NCI-H128 (cell line): Measurements from ENCODE around the gene ARHGAP15.
"Not testable (repeated sequence)": the region's sequence is repeated elsewhere in the genome, so short reads cannot be mapped to it uniquely, and the experiment has no call there.

Source experiments
- DNase-seq: peaks from one replicate; lab custom pipeline; 2025; ENCODE audit not compliant: unreplicated experiment; lab: John Stamatoyannopoulos, UW

ARHGAP15 gene

GRCh38 chr2:143522699-143523098 is 393.5 kb downstream of the ARHGAP15 start:
- no peak for DNase-seq

GRCh38 chr2:143524119-143524553 is 394.9 kb downstream of the ARHGAP15 start:
- DNase-seq, result no peak

- no peak for DNase-seq
Measured at GRCh38 chr2:143524559-143525401, 395.6 kb downstream of the ARHGAP15 start.

GRCh38 chr2:143525402-143525860 is 396.2 kb downstream of the ARHGAP15 start:
- DNase-seq, result no peak

- no peak for DNase-seq
Measured at GRCh38 chr2:143526498-143526897, 397.3 kb downstream of the ARHGAP15 start.

- DNase-seq, result no peak
Measured at GRCh38 chr2:143528021-143528420, 398.8 kb downstream of the ARHGAP15 start.

GRCh38 chr2:143529118-143529720 is 400.0 kb downstream of the ARHGAP15 start:
- no peak for DNase-seq

- no peak for DNase-seq
Measured at GRCh38 chr2:143530758-143531157, 401.5 kb downstream of the ARHGAP15 start.

- DNase-seq, result no peak
Measured at GRCh38 chr2:143532061-143532460, 402.8 kb downstream of the ARHGAP15 start.

- DNase-seq, result no peak
Measured at GRCh38 chr2:143533846-143534245, 404.6 kb downstream of the ARHGAP15 start.

- DNase-seq, result no peak
Measured at GRCh38 chr2:143535802-143536201, 406.6 kb downstream of the ARHGAP15 start.

- not testable (repeated sequence) for DNase-seq
Measured at GRCh38 chr2:143541899-143542298, 412.7 kb downstream of the ARHGAP15 start.

GRCh38 chr2:143545059-143545948 is 416.1 kb downstream of the ARHGAP15 start:
- no peak for DNase-seq

- no peak for DNase-seq
Measured at GRCh38 chr2:143545949-143546255, 416.7 kb downstream of the ARHGAP15 start.

- no peak for DNase-seq
Measured at GRCh38 chr2:143548032-143548431, 418.8 kb downstream of the ARHGAP15 start.

GRCh38 chr2:143550500-143550899 is 421.3 kb downstream of the ARHGAP15 start:
- DNase-seq, result no peak

GRCh38 chr2:143551971-143552650 is 422.9 kb downstream of the ARHGAP15 start:
- no peak for DNase-seq

GRCh38 chr2:143553261-143553660 is 424.0 kb downstream of the ARHGAP15 start:
- no peak for DNase-seq

- no peak for DNase-seq
Measured at GRCh38 chr2:143558665-143559064, 429.4 kb downstream of the ARHGAP15 start.

- DNase-seq, result no peak
Measured at GRCh38 chr2:143559147-143559546, 429.9 kb downstream of the ARHGAP15 start.

- no peak for DNase-seq
Measured at GRCh38 chr2:143560724-143561123, 431.5 kb downstream of the ARHGAP15 start.
